ENCODE data around the gene EPAS1.
A peak's percentile ranks its signal among the peaks of the same experiment; 100 is the strongest.

DNA sequence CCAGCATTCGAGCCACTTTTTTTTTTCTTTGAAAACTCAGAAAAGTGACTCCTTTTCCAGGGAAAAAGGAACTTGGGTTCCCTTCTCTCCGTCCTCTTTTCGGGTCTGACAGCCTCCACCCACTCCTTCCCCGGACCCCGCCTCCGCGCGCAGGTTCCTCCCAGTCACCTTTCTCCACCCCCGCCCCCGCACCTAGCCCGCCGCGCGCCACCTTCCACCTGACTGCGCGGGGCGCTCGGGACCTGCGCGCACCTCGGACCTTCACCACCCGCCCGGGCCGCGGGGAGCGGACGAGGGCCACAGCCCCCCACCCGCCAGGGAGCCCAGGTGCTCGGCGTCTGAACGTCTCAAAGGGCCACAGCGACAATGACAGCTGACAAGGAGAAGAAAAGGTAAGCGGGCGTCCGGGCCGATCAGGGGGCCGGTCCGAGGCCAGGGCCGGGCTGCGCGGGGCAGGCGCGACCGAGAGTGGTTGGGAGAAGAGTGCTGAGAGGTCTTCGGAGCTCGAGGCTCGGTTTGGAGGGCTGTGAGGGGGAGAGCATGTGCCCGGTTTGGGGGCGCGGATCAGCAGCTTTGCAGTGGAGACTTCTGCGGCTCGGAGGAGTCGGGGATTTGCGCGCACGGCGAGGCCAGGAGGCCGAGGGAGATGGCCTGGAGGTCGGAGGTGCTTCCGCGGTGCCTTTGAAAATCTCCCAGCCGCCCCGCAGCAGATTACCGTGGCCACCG lies 502 bp downstream of the EPAS1 start:
- TF ChIP-seq, protein P1, sequence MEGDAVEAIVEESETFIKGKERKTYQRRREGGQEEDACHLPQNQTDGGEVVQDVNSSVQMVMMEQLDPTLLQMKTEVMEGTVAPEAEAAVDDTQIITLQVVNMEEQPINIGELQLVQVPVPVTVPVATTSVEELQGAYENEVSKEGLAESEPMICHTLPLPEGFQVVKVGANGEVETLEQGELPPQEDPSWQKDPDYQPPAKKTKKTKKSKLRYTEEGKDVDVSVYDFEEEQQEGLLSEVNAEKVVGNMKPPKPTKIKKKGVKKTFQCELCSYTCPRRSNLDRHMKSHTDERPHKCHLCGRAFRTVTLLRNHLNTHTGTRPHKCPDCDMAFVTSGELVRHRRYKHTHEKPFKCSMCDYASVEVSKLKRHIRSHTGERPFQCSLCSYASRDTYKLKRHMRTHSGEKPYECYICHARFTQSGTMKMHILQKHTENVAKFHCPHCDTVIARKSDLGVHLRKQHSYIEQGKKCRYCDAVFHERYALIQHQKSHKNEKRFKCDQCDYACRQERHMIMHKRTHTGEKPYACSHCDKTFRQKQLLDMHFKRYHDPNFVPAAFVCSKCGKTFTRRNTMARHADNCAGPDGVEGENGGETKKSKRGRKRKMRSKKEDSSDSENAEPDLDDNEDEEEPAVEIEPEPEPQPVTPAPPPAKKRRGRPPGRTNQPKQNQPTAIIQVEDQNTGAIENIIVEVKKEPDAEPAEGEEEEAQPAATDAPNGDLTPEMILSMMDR (IDR thresholded peaks at IDR 0.05) = no peak
- TF ChIP-seq EZH2phosphoT487 (IDR thresholded peaks at IDR 0.05) = peak; percentile 38
